Psoas muscle (tissue), 8 donors: Measurements from ENCODE around the gene ARHGEF4. TPM values are rescaled to one million over a fixed set of nuclear protein-coding genes. Genes with fewer than 3 reads are reported as not detected.
A peak's percentile ranks its signal among the peaks of the same experiment; 100 is the strongest.

Source experiments
- ATAC-seq, 4 donors: fragments of 200-7000 bp; cut with Tn5 transposase; one replicate each; pipeline ENCODE4 v1.9.1; 2020; ENCODE audit warnings: moderate library complexity in 3 of 4, mild to moderate bottlenecking in 2 of 4
- DNase-seq, 2 donors: peaks; one replicate each; pipeline ENCODE4 v3.0.0-alpha.2; 2020
- H3K27ac ChIP-seq: fragments of 200-600 bp; one replicate; pipeline ENCODE4 v1.8.0; 2022
- H3K27me3 ChIP-seq, 3 donors: fragments of 200-600 bp in 1 of 3; one replicate each; pipeline versions ENCODE4 v1.6.1 to v1.8.0; 2013 to 2022; ENCODE audit warnings: low read length in 2 of 3, mild to moderate bottlenecking in 2 of 3, moderate library complexity in 1 of 3; ENCODE audit not compliant: insufficient read depth in 3 of 3
- H3K36me3 ChIP-seq, 2 donors: fragments of 200-600 bp in 1 of 2; one replicate each; pipeline versions ENCODE4 v1.6.1 to v1.8.0; 2013 to 2022; ENCODE audit warnings: low read depth in 1 of 2, mild to moderate bottlenecking in 1 of 2, moderate library complexity in 1 of 2; ENCODE audit not compliant: insufficient read depth in 1 of 2
- H3K4me1 ChIP-seq: fragments of 200-600 bp; one replicate; pipeline ENCODE4 v1.8.0; 2022
- H3K4me3 ChIP-seq: fragments of 200-600 bp; one replicate; pipeline ENCODE4 v1.8.0; 2022; ENCODE audit warnings: mild to moderate bottlenecking
- H3K9me3 ChIP-seq: fragments of 200-600 bp; one replicate; pipeline ENCODE4 v1.8.0; 2022
- WGBS, 3 donors: extraction: QIAGEN DNeasy Blood & Tissue Kit; methylation state at CpG; one replicate each; pipeline versions ENCODE4 v1.1.6 to v1.1.7; 2013; 5-methylcytosine and 5-hydroxymethylcytosine counted together
- intact Hi-C, 2 donors: fragments of 100-400 bp; cut with DNase I; formaldehyde crosslinking; loops; one replicate each; pipeline versions ENCODE4 v1.11.0 to v1.14.2; 2022
- polyA plus RNA-seq, 3 donors: library from polyadenylated mRNA; stranded (reverse); fragments of 200-250 nt; gene quantifications; one replicate each; pipeline ENCODE4 v1.2.3, GENCODE V29; 2013
- total RNA-seq, 4 donors: library from RNA; stranded (reverse); fragmentation: NEBNext Ultra II Directional in 2 of 4; extraction: Animal tissue kit (Norgen Biotek cat#: 25700) in 2 of 4; gene quantifications; one replicate each; pipeline versions ENCODE4 v1.2.1 to v1.2.4, GENCODE V29; 2021 to 2023
- TF ChIP-seq, protein P1 (sequence below): fragments of 200-600 bp; IDR thresholded peaks from one replicate; pipeline ENCODE4 v1.8.0; 2022; ENCODE audit warnings: antibody characterized with exemption
- donor health status: healthy with polysubstance abuse.
- donor health status: DM: no; HTN: no; CAD: no; lungs with moderate emphysema.
- donor health status: Bipolar disorder and iron deficiency.
- donor health status: healthy.
- donor health status: DM: yes; HTN: yes; CAD: no.
- donor health status: DM: no; HTN: no; CAD: no.
- donor health status: DM: no; HTN: no; CAD: no.
- donor health status: DM: yes; HTN: yes; CAD: no.

ARHGEF4 gene
- total and polyA plus RNA-seq, 7 donors: 0.63 to 6.9 (median 3.7) TPM

DNA sequence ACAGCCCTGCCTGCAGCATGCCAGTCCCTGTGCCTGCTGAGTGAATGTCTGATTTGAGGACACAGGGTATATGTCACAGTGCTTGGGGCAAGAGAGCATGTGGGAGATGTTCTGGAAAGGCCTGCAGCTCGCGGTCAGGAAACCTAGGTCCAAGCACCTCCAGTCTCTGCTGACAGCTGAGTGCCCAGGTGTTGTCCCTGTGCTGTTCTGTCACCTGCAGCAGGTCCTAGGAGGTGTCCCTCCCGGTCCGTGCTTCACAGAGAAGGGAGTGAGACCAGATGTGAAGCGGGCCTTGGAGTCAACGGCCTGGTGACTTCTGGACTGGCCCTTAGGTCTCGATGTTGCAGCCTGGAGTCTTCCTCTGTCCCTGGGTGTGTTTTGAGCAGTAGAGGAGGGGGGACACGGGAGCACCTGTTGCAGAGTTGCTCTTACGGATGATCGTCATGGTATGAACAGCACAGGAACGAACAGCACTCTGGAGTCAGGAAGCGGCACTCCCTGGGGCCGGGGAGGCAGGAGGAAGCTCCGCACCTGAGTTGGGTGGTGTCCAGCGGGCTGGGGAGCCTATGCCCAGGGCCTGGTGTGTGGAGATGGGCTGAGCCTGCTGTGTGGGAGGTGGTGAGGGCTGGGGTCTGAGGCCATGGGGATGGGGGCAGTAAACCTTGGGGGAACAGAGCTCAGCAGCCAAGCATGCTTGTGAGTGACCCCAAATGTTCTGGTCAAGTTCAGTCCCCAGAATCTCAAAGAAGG, 21.6 kb upstream of the ARHGEF4 start:
- TF ChIP-seq, protein P1, sequence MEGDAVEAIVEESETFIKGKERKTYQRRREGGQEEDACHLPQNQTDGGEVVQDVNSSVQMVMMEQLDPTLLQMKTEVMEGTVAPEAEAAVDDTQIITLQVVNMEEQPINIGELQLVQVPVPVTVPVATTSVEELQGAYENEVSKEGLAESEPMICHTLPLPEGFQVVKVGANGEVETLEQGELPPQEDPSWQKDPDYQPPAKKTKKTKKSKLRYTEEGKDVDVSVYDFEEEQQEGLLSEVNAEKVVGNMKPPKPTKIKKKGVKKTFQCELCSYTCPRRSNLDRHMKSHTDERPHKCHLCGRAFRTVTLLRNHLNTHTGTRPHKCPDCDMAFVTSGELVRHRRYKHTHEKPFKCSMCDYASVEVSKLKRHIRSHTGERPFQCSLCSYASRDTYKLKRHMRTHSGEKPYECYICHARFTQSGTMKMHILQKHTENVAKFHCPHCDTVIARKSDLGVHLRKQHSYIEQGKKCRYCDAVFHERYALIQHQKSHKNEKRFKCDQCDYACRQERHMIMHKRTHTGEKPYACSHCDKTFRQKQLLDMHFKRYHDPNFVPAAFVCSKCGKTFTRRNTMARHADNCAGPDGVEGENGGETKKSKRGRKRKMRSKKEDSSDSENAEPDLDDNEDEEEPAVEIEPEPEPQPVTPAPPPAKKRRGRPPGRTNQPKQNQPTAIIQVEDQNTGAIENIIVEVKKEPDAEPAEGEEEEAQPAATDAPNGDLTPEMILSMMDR: no peak

DNA sequence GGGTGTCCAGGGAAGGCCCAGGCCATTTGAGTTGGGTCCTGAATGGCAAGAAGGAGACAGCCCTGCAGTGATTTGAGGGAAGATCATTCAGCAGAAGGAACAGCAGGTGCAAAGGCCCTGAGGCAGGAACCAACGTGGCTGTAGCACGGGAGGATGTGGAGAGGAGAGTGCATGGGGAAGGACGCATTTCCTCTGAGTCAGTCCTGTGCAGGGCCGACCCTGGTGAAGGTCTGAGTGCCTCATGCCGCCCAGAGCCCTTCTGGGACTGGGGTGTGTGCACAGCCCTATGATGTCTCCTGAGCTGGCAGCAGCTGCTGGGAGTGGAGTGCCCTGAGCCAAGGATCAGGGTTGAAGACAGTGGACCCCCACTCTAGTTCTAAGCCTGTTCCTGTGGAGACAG, 17.9 kb upstream of the ARHGEF4 start:
- Histone ChIP-seq H3K4me1 (no peaks in the 10 kb centered on the region), H3K36me3 (no peaks in the 10 kb centered on the region), H3K27me3 (peaks cover 0 to 13% (median 0%) of the 10 kb centered on the region in 3 donors), H3K9me3 (no peaks in the 10 kb centered on the region), H3K4me3 (no peak overlapping the region), H3K27ac (no peak overlapping the region)
- TF ChIP-seq, protein P1: no peak
- DNase-seq: peak in 1 of 2 donors; percentile 25
- intact Hi-C loops: no loop called here
- WGBS, 3 donors: 80 to 88% (median 83%) methylated on average over 5 of the region's 5 CpGs
- ATAC-seq: no peak

More for the DNA sequence above, 21.6 kb upstream of the ARHGEF4 start:
- no peak overlapping the region for H3K27ac ChIP-seq
- ATAC-seq (no peak), DNase-seq (no peak)
- H3K27me3 ChIP-seq: peaks cover 0 to 13% (median 0%) of the 10 kb centered on the region in 3 donors
- WGBS, 3 donors: 79 to 84% (median 81%) methylated on average over 15 of the region's 15 CpGs
- intact Hi-C loops: no loop called here
- H3K4me3 ChIP-seq: no peak overlapping the region
- no peaks in the 10 kb centered on the region for H3K36me3 ChIP-seq
- no peaks in the 10 kb centered on the region for H3K4me1 ChIP-seq
- no peaks in the 10 kb centered on the region for H3K9me3 ChIP-seq

DNA sequence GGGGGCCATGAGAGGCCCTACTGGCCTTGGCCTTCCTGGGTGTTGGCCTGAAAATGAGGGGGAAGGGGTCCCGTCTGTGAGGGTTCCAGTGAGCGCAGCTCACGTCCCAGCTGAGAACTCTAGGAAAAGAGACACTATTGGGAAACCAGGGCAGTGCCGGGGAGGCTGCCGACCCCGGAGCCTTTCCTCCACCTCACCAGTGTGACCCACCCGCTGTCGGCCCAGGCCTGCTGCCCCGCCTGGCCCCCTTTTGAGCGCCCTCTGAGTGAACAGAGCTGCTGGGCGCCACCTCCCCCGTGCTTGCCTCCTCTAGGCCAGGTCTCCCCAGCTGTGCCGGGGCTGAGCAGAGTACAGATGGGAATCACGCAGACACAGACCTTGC, 17.5 kb upstream of the ARHGEF4 start:
- 82 to 91% (median 83%) methylated on average over 14 of the region's 14 CpGs for WGBS, 3 donors
- TF ChIP-seq, protein P1: no peak
- H3K4me1 ChIP-seq: no peaks in the 10 kb centered on the region
- no peaks in the 10 kb centered on the region for H3K36me3 ChIP-seq
- ATAC-seq (no peak), DNase-seq (peak in 1 of 2 donors; percentile 42)
- H3K27me3 ChIP-seq: peaks cover 0 to 13% (median 0%) of the 10 kb centered on the region in 3 donors
- intact Hi-C loops: no loop called here
- H3K4me3 ChIP-seq: no peak overlapping the region
- H3K9me3 ChIP-seq: no peaks in the 10 kb centered on the region
- H3K27ac ChIP-seq: no peak overlapping the region

DNA sequence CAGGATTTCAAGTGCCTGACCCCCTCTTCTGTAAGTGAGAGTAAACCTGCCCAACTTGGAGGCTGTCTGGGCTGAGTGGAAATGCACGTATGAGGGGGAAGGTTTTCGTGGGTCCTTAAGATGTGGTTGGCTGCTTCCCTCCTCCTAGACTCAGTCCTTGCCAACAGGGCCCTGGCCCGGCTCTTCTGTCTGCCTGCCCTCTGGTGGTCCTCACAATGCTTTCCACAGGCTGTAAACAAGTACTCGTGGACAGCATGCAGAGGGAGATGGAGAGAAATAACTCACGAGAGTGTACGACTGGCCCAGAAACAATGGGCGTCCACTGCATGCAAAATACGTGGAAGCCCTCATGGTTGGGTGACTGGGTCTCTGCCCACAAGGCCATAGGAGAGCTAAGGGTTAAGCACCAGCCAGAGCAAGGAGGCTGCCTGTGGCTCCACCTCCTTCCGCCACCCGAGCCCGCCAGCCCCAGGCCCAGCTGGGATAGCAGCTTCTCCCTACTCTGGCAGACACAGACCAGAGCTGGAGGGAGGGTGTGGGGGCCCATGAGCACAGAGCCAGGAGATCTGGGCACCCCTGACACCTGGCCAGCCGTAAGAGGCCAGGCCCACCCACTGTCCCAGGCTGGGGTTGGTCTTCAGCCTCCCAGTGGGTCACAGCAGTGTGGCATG, 17.0 kb upstream of the ARHGEF4 start:
- DNase-seq: no peak
- no peak for ATAC-seq
- H3K36me3 ChIP-seq: no peaks in the 10 kb centered on the region
- no peaks in the 10 kb centered on the region for H3K4me1 ChIP-seq
- intact Hi-C loops: no loop called here
- no peaks in the 10 kb centered on the region for H3K9me3 ChIP-seq
- no peak overlapping the region for H3K27ac ChIP-seq
- peaks cover 0 to 13% (median 0%) of the 10 kb centered on the region in 3 donors for H3K27me3 ChIP-seq
- no peak overlapping the region for H3K4me3 ChIP-seq
- 47 to 61% (median 47%) methylated on average over 12 of the region's 12 CpGs for WGBS, 3 donors
- TF ChIP-seq, protein P1: no peak
